AG10803 (cell line): ENCODE data around the gene RECQL5.
A peak's percentile ranks its signal among the peaks of the same experiment; 100 is the strongest.

Experiments
- DNase-seq: peaks from one replicate; pipeline ENCODE4 v3.0.0; 2010; ENCODE audit warnings: low read depth
- H3K4me3 ChIP-seq: 2 replicates; pipeline ENCODE4 v1.5.1; 2011; ENCODE audit warnings: mild to moderate bottlenecking, low read length, control low read depth
- TF ChIP-seq, protein P1 (sequence below): conservative IDR thresholded peaks from 2 replicates; pipeline ENCODE4 v1.5.1; 2011; ENCODE audit warnings: mild to moderate bottlenecking, low read length, control low read depth, inconsistent platforms

RECQL5 gene

DNA sequence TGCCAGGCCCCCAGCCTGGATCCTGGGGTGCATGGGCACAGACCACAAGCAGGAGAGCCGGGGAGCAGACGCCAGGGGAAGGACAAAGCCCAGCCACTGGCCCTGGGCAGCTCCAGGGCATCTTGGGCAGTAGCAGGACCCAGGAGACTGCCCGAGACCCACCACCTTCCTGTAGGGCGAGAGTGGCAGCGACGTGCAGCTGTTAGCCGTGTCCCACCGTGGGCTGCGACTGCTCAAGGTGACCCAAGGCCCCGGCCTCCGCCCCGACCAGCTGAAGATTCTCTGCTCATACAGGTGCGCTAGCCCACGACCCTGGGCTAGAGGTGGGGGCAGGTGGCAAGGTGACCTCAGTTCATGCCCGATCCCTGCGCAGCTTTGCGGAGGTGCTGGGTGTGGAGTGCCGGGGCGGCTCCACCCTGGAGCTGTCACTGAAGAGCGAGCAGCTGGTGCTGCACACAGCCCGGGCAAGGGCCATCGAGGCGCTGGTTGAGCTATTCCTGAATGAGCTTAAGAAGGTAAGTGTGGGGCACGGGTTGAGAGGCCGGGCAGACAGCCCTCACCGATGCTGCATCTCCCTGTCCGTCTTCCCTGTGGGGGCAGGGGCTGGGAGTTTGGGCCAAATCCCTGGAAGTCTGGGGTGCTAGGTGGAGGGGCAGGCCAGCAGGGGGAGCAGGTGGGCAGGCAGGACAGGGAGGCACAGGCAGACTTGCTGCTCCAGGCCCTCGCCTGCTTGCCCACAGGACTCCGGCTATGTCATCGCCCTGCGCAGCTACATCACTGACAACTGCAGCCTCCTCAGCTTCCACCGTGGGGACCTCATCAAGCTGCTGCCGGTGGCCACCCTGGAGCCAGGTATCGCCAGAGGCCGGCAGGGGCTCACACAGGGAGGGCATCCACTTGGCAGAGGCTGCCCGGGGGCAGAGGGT lies 47.2 kb downstream of the RECQL5 start:
- peak; percentile 29 for DNase-seq
- TF ChIP-seq, protein P1, sequence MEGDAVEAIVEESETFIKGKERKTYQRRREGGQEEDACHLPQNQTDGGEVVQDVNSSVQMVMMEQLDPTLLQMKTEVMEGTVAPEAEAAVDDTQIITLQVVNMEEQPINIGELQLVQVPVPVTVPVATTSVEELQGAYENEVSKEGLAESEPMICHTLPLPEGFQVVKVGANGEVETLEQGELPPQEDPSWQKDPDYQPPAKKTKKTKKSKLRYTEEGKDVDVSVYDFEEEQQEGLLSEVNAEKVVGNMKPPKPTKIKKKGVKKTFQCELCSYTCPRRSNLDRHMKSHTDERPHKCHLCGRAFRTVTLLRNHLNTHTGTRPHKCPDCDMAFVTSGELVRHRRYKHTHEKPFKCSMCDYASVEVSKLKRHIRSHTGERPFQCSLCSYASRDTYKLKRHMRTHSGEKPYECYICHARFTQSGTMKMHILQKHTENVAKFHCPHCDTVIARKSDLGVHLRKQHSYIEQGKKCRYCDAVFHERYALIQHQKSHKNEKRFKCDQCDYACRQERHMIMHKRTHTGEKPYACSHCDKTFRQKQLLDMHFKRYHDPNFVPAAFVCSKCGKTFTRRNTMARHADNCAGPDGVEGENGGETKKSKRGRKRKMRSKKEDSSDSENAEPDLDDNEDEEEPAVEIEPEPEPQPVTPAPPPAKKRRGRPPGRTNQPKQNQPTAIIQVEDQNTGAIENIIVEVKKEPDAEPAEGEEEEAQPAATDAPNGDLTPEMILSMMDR, result peak; percentile 42
- H3K4me3 ChIP-seq, result no peak overlapping the region

DNA sequence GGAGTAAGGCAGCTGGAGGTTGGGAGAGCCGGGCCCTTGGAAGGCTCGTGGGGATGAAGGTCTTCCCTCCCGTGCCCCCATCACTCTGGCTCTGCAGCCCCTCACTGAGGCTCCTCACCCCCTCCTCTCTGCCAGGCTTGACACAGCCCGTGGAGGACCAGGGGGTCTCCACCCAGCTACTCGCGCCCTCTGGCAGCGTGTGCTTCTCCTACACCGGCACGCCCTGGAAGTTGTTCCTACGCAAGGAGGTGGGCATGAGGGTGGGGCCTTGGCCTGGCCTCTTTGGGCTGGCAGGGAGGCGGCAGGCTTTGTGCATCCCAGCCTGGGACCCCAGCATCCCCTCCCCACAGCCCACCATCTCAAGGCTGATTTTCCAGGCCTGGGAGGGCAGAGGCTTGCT lies 49.3 kb downstream of the RECQL5 start:
- DNase-seq, result no peak
- TF ChIP-seq, protein P1, result no peak
- H3K4me3 ChIP-seq, result no peak overlapping the region

DNA sequence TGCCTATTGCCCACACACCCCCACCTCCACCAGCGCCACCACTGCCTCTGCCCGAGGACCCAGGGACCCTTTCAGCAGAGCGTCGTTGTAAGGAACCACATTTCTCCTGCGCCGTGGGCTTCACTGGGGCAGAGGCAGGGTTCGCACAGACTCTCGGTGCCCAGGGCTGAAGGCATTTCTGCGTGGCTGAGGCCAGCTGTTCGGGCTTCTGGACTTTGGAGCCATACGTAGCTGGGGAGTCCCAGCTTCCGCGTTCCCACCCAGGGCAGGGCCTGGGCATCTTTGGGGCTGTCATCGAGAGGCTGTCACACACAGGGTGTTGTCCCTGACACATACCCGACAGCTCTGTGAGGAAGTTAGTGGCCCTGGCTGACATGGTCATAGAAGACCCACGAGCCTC lies 49.7 kb downstream of the RECQL5 start:
- TF ChIP-seq, protein P1, result no peak
- no peak overlapping the region for H3K4me3 ChIP-seq
- DNase-seq, result no peak

DNA sequence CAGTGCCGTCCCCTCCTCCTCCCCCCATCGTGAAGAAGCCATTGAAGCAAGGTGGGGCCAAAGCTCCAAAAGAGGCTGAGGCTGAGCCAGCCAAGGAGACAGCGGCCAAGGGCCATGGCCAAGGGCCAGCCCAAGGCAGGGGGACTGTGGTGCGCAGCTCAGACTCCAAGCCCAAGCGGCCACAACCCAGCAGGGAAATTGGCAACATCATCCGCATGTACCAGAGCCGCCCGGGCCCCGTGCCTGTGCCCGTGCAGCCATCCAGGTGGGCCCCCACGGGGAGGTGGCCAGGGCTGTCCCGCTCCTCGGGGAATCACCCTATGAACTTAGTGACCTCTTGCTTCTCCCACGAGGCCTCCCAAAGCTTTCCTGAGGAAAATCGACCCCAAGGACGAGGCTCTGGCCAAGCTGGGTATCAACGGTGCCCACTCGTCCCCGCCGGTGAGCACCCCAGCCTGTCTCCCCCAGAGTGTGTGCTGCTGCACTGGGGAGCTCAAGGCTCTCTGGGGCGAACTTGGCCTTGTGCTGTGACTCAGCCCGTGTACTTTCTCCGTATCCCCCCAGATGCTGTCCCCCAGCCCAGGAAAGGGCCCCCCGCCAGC lies 50.3 kb downstream of the RECQL5 start:
- DNase-seq, result no peak

GRCh38 chr17:75615301-75615700 lies 51.7 kb downstream of the RECQL5 start:
- no peak overlapping the region for H3K4me3 ChIP-seq
- no peak for DNase-seq
- TF ChIP-seq, protein P1, result no peak

More for the DNA sequence above, 50.3 kb downstream of the RECQL5 start:
- TF ChIP-seq, protein P1, result no peak
- H3K4me3 ChIP-seq, result no peak overlapping the region

GRCh38 chr17:75614556-75615270 lies 52.2 kb downstream of the RECQL5 start:
- no peak for DNase-seq
- H3K4me3 ChIP-seq, result no peak overlapping the region
- TF ChIP-seq, protein P1, result no peak
